NCI-H524 (cell line): Measurements from ENCODE around the gene SVIL.
"Not testable (repeated sequence)": the region's sequence is repeated elsewhere in the genome, so short reads cannot be mapped to it uniquely, and the experiment has no call there.

Experiments
- DNase-seq, 2 experiments: peaks; one replicate each; lab custom pipeline; 2025; lab: John Stamatoyannopoulos, UW

SVIL gene

DNA sequence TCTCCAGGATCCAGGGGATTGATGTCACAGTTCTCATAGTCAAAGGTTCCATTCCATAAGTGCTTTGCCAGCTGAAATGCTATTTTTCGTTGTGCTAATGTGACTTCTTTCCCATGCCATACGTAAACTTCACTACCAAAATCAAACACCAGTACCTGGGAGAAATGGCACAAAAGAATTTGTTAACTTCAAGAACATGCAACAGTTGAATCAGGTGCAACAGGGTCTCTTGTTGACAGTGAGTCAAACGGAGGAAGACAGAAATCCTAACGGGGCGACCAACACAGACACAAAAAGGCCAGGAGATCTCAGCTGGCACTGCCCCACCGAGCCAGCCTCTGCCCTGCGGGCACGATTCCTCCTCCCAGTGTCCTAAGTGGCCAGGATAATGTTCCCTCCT is 150.1 kb downstream of the SVIL start:
- not testable (repeated sequence) for DNase-seq

- no peak for DNase-seq
These were observed 152.0 kb downstream of the SVIL start for GRCh38 chr10:29482591-29483431.

GRCh38 chr10:29481906-29482440 is 152.8 kb downstream of the SVIL start:
- no peak for DNase-seq

GRCh38 chr10:29479981-29480954 is 154.5 kb downstream of the SVIL start:
- no peak for DNase-seq

GRCh38 chr10:29479081-29479925 is 155.5 kb downstream of the SVIL start:
- DNase-seq, result no peak

- DNase-seq, result no peak
These were observed 161.2 kb downstream of the SVIL start for GRCh38 chr10:29473406-29474100.

- DNase-seq, result no peak
These were observed 161.7 kb downstream of the SVIL start for GRCh38 chr10:29473087-29473356.

- no peak for DNase-seq
These were observed 162.3 kb downstream of the SVIL start for GRCh38 chr10:29472301-29473086.

GRCh38 chr10:29471544-29471859 is 163.3 kb downstream of the SVIL start:
- no peak for DNase-seq

DNA sequence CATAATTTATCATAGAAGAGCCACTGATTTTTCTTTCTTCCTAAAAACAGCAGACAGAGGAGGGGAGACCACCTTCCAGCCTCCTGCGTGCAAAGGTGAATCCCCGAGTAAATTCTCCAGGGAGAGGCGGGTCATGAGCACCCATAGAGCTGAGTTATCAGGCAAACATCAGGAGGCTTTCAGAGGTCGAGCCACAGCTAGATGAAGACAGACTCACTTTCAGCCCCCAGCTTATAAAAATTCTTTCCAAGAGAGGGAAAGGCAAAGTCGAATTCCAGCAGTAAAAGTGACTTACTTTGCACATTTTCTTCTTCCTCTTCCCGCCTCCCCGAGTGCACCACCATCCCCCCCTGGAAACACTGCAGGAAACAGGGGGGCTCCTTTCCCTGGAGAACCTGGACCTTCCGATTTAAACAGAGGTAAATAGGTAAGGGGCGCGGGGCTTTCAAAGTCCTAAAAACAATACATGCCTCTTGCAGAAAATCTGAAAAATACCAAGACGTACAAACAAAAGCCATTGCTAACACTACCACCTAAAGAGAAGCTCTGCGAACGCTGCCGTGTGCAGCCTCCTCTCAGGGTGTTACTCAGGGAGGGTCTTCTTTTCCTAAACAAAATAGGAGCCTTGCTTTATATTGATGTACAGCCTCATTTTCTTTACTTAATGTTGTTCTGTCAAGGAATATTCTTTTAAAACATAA is 163.8 kb downstream of the SVIL start:
- DNase-seq, result no peak

GRCh38 chr10:29470355-29470705 is 164.4 kb downstream of the SVIL start:
- DNase-seq, result no peak

- no peak for DNase-seq
These were observed 165.1 kb downstream of the SVIL start for GRCh38 chr10:29469481-29470354.

GRCh38 chr10:29465384-29465783 is 169.4 kb downstream of the SVIL start:
- DNase-seq, result no peak

GRCh38 chr10:29464671-29465171 is 170.1 kb downstream of the SVIL start:
- not testable (repeated sequence) for DNase-seq

- DNase-seq, result no peak
These were observed 173.7 kb downstream of the SVIL start for GRCh38 chr10:29461042-29461441.

- not testable (repeated sequence) for DNase-seq
These were observed 176.6 kb downstream of the SVIL start for GRCh38 chr10:29458190-29458589.

DNA sequence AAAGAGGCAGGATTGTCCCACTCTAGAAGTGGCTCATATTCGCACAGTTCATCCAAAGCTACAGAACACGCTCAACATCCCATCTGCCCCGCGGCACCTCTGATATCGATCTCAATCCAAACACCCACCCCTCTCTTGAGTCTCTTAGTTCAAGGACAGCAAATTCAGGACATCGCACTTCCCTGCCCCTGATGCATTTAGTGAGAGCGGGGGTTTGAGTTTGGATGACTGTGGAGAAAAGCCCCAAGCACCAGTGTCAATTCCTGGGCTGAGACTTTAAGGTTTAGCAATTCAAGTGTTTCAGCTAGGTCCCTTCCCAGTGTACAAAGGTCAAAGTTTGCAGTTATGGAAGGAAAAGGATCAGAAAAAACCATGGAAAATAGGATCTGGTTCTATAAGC is 179.7 kb downstream of the SVIL start:
- DNase-seq, result no peak

- DNase-seq, result no peak
These were observed 180.5 kb downstream of the SVIL start for GRCh38 chr10:29454250-29454649.

DNA sequence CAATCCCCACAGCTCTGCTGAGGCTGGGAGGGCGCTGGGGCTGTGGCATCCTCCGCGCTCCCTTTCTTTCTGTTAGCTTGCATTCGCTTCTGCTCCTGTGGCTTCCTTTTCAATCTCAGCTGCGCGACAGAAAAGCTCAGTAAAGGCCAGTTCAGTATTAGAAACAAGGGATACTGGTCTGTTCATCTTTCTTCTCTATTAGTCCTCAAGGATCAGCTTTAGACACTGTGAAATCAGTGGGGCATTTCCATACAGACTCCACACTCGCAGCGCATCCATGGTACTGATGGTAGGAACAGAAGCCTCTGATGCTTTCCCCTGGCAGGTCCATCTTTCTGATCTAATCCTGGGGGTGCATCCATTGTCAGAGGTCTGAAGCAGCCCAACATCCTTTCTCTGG is 182.2 kb downstream of the SVIL start:
- no peak for DNase-seq
